Daoy (cell line): Measurements from ENCODE around the gene BMPER. TPM values are rescaled to one million over a fixed set of nuclear protein-coding genes. Genes with fewer than 3 reads are reported as not detected.

Experiments
- DNase-seq: peaks from one replicate; pipeline ENCODE4 v3.0.0-alpha.2; 2015; ENCODE audit warnings: low read depth
- total RNA-seq: library from RNA; depleted of rRNA; stranded (reverse); fragments of >200 nt; shearing (Covaris generic); gene quantifications from 2 replicates; pipeline ENCODE4 v1.2.3, GENCODE V29; 2014

The BMPER gene
- total RNA-seq, 1 experiment from 2014 or later, result 1.6 TPM

DNA sequence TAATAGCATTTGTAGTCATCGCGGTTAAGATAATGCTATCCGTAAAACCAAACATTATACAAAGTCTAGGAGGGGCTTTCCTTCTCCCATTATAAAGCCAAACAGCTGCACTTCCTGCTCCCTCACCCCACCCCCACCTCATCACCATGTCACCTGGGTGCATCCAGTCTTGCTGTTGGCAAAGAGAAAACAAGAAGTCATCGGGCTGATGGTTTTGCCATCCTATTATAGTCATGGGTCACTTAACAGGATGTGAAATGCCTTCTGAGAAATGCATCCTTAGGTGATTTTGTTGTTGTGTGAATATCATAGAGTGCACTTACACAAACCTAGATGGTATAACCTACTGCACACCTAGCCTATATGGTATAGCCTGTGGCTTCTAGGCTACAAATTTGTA, 157.0 kb downstream of the BMPER start:
- no peak for DNase-seq

DNA sequence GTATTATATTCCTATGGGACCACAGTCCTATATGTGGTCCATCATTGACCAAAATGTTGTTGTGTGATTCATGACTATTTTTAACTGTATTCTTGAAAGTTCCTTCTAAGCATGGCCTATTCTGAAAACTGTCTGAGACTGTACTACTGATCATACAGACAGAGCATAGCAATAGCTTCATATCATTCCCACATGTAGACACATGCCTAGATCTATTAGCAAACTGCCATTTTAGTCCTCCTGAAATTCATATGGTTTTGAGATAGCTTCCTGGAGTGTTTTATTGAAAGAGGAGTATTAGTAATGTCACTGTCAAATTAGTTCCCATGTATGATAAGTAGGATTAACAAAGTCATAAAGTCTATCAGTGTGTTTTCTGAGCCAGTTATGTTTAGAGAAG, 157.5 kb downstream of the BMPER start:
- DNase-seq, result no peak

DNA sequence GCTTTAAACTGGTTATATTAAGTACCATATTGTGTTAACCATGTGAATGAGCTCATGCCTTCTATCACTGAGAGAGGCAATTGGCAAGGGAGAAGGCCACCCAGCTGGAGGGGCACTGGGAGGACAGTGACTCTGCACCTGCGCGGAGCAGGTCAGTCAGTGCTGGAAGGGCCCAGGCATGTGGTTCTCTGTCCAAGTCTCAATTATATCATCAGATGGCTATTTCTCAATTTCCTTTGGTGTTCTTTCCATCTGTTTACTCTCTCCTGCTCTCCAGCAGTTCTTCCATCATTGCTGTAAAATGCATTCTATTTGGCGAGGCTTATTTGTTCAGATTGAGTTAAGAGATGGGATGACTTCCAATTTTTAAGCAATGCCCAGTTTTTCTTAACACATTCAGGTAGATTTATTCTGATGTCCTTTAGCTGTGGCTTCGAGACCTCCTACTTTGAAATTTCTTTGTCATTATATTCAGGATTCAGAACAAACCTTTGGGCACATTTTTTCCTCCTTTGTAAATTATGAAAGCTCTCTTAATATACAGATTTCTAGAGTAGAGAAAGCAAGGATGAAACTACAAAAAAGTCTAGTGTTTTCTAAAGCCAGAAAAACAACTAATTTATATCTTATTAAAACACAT, 159.3 kb downstream of the BMPER start:
- no peak for DNase-seq

DNA sequence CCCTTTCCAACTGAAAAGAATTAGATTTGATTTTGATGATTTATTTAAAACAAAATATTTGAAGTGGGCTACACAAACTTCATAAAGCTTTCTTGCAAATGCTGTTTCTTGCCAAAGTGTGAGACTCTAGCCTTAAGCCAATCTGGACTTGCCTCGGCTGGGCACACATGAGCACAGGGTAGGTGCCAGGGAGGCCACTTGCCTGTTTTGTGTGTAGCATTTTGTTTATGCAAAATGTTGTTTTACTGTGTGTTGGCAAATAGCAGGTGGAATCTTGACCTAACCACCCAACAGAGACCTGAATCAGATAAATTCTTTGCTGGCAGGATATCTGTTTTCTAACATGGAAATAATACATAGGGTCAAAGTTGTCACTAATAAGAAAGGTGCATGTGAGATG, 161.1 kb downstream of the BMPER start:
- no peak for DNase-seq

DNA sequence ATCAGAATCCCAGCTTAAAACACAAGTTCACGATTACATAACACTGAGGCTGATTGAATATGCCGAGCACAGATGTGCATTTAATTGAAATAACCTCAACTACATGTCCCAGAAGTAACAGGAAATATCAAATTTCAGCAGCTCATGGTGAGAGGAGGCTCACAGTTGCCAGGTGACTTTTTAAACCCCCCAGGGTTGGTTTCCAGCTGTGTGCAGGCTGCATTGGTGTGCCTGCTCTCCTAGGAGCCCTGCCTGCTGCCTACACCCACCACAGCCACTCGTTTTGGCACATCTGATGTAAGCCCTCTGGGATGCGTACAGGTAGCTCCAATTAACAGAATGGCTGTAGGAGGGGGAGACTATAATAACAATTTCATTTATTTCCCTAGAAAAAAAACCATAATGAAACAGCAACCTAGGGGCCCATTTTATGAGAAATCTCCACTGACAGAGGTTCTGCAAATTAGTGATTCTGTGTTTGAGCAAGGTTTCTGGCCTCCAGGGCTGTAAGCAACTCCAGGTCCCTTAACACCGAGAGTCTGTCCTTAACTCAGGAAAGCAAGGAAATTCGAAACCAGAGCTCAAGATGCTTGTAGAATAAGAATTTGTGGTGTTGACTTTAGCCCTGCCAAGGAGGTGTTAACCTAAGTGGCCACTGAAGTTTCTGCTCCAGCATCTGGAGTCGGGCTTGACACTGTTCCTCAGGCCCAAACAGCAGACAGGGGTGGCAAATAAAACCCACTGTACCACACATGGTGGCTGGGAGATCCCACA, 161.9 kb downstream of the BMPER start:
- DNase-seq, result peak; percentile 58

DNA sequence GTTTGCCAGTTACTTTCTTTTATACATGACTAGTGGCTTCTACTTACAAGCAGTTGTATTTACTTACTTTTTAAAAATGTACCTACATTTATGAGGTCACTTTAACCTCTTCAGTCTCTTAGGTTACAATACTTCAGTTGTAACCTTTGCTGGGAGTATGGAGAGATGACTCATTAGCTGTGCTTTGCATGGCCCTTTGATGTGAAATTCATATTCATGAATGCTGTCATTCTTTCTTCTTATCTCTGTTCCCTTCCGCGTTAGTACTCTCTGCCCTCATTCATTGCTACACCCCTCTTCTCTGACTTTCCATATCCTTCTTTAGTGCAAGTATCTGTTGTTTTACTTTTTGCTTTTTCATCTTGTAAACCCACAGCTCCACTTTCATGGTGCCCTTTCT, 164.3 kb downstream of the BMPER start:
- DNase-seq, result peak; percentile 66

DNA sequence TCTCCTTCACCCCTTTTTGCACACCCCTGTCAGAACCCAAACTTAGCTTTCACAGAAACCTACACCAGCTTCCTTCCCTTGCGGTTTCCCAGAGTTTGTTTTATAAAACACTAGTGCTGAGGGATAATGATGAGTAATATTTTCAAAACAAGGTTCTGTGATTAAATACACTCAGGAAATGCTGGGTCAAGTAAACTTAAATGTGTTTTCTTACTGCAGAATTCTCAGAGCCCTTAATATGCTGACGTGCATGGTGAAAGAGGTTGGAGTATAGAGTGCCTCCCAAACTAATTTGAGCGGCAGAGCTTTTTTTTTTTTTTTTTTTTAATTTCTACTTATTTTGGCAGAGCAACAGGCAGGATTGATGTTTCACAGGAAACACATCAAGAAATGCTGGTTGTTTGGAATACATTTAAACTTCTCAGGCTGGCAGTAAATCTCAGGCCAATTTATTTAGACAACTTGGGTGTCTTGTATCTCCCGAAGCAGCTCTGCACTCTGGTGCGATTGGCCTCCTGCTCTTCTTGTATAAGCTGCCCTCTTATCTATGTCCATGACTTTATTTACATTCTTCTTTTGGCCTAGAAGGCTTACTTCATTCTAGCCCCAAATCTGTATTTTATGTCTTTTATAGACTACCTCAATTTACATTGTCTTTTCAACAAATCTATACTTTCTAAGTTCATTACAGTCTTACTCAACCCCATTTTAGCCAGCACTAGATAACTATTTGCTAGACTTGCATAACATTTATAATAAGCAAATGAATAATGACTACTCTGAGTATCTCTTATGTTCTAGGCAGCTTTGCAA, 165.4 kb downstream of the BMPER start:
- peak; percentile 49 for DNase-seq

DNA sequence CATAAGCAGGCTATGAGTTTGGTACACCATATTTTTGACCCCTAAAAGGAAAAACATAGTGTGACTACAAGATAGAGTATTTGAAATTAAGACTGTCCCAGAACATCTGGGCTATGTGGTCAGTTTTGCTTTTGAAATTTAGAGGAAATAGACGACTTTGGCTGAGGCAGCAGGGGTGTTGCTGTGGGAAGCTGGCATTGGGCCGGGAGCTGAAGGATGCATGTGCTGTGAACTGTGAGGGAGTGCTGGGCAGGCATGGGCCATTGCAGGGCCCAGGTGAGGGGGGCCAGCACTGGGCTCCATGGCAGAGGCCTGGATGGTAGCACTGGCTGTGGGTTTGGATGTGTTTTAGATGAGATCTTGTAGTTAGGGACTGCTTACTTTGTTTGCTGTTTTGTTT, 168.3 kb downstream of the BMPER start:
- DNase-seq, result no peak

DNA sequence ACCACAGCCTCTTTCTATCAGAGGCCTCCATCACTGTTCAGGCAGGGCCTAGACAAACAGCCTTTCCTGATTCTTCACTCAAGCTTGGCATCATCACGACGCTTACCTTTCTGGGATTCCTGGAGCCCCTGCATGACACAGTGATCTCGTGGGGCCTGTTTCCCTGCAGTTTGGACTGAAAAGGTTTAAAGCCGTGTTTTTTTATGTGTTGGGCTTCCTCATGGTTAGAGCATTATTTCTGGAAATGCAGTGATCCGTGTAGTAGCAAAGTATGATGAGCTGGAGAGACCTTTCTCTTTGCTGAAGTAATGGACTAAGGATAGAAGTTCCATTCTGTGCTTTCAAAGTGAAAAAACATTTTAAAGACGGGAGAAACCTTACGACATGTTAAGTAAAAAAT, 169.1 kb downstream of the BMPER start:
- DNase-seq, result no peak

DNA sequence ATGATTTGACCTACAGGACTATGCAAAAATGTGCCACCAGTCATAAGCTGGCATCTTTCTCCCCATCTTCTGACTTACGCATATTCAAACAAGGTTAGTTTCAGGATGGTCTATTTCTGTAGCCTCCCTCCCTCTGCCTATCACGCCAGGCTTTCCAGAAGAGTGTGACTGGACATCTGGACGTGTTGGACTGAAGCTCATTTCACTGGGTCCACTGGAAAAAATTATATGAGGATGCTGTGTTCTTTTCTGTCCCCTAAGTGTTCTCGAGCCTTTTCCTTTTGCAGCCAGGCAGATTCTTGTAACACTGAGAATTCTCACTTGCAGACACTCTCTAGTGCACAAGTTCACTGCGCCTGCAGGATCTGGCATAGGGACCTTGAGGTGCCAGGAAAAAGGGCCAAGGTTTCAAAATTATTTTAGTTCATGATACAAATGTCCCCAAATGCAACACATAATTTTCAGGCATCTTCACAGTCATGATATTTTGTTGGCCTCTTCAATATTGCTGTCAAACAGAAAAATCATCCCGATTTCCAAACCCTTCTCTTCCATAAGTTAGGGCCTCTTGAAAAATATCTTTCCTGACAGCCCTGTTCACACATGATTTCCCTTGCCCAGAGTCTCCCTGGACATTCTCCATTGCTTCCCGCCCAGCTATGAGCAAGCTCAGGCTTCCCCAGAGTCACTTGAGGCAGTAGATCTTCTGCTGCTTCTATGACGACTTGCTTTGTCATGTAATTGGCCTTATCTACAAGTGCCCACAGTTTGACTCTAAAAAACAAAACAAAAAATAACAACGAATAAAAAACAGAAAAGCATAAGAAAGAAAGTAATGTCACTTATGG, 170.4 kb downstream of the BMPER start:
- peak; percentile 59 for DNase-seq

DNA sequence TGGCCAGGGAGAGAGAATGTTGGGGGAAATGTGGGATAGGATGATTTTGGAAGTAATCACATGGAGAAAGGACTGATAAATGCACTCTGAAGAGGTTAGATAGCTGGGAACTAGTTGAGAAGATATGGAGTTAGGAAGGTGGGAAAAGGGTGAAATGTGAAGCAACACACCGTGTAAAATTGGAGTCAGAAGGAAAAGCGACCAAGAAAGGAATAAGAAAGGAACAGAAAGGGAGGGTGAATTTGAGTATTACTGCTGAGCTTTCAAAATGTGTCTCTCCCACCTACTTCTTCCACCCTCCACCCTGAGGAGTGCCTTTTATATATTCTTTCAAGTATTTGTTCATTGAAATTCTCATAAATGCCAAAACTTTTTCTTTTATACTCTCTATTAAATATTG, 171.8 kb downstream of the BMPER start:
- DNase-seq, result no peak

DNA sequence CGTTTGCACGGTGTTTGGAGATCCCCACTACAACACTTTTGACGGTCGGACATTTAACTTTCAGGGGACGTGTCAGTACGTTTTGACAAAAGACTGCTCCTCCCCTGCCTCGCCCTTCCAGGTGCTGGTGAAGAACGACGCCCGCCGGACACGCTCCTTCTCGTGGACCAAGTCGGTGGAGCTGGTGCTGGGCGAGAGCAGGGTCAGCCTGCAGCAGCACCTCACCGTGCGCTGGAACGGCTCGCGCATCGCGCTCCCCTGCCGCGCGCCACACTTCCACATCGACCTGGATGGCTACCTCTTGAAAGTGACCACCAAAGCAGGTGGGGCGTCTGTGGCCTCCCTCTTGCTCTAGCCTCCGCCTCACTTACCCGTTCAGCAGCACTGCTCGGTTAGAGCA, 173.5 kb downstream of the BMPER start:
- no peak for DNase-seq

DNA sequence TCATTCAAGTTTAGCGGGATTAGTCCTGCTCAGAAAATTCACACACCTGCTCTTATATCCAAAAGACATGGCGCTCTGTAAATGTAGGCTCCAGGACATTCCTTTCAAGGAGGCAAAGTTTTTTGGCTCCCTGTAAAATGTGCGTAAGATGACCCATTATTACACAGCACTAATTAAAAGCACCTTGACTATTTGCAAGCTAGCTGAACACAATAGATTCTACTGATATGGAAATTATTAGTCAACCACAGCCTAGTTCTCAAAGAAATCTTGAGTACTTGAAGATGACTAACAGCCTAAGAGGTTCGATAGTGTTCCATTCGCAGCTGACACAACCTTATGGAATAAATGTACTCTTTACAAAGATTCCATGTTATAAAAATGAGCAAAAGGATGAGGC, 175.2 kb downstream of the BMPER start:
- DNase-seq, result no peak

DNA sequence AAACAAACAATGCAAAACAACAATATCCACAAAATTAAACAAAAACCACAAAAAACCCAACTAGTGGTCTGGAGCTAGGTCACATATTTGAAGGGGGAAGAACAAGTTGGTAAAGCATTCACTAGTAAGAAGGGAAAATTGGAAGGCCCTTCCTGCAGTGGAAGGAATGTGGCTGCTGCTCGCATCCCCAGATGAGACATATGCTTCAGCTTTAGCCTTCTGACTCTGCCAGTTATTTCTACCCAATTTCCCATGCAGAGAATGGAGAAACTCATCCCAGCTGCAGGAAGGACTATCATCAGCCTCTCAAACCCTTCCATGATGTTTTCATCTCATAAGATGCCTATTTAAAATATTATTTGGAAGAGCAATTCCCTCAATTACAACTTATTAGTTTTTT, 176.6 kb downstream of the BMPER start:
- DNase-seq, result no peak

DNA sequence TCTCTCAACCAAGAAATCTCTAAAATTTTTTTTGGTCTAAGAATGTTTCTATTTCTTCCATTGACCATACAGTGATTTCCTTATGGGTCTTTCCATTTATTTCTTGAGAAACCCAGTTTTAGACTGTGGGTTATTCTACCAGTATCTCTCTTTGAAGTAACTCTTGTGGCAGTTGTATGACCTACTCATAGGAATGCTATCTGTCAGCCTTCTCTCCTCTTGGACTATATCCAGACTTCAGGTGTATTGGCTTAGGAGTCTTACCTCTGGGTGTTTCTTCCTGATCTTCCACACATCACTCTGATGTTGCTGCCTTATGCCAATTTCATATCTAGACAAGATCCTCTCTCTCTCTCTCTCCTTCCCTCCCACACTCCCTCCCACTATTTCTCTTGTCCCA, 178.1 kb downstream of the BMPER start:
- DNase-seq, result no peak

DNA sequence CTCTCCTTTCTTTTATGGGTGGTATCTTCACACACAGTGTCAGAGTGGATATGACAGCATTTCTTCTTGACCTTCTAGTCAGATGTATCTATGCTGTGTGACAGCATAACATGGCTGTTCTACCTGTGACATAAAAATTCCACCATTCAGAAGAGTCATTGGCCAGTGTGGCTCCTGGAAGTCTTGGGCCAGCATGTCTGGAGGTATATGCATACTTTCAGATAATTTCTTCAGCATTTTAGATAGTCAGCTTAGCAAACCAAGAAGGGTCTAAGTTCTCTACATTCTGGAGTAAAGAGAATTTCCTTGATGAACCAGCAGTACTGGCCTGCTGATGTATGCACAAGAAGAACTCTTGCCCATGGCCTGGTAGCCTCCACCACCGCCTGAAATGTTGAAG, 179.3 kb downstream of the BMPER start:
- DNase-seq, result no peak

DNA sequence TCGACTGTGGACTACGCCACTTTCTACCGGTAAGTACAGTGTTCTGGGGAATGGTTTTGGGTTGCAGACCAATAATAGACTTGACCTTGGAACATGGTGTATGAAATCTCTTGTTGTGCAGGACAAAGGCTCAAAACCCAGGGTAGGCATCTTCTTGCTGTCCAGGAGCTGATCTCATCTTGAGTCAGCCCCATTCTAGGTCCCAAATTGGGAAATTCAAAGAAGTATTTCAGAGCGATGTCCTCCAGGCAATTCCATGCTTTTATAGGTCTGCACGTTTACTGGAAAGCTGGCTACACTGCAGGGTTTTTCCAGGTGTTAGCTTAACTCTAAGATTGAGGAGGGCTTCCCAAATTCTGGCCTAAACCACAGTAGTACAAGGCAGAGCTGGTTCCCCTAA, 180.7 kb downstream of the BMPER start:
- no peak for DNase-seq

DNA sequence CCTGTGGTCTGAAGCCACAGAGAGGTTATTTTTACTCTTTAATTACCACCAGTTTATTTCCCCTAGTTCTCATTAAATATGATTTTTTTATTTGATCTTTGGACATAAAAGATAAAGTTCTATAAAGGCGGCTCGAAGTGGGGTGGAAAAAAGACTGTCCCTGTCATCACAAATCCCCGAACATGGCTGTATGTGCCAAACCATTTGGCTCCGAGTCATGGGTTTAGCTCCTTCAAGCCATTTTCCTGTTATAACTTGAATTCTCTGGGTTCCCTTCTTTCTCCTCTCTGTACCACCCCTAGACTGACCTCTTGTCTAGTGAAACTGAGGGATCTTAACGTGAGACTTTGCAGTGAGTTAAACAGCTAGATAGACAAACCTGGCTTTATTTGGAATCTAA, 181.6 kb downstream of the BMPER start:
- no peak for DNase-seq

DNA sequence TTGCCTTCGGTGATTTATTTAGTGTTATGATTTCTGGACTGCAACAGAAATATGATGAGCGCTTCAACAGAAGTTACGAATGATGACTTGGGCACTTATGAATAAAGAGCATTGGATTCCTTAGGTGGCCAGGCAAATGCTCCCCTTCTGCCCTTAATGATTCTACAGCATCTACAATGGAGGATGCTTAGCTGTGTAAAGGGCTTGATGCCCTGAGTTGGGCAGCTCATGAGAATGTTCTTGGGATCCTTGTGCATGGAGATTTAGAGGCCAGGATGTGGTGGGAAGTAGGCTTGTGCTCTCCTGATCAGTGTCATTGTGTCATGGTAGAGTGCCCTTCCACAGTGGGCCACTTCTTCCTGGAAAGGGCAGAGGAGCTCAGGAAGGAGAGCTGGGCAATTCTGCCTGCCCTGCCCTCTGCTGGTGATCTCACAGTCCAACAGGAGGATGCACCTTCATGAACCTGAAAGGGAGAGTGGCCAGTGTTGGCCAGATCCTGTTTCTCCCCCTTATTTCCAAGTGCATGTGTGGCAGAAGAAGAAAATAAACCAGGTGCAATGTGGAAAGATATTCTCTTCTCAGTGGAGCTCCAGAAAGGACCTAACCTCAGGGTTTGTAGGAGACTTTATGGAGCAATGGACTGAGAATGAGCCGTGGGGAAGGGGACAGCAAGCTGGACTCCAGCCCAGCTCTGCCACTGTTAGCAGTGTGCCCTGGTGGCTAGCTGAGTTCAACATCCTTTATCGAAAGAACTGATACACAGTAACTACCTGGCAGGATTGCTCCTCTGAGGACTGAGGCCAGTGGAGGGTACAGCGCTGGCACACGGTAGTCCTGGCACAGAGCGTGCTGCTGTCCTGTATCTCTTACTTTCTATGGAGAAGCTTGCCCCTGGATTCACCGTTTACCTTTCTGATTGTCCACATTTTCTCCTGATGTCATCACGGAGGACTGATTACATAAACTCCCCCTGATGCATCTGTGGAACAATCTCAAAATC, 182.9 kb downstream of the BMPER start:
- DNase-seq, result peak; percentile 70

DNA sequence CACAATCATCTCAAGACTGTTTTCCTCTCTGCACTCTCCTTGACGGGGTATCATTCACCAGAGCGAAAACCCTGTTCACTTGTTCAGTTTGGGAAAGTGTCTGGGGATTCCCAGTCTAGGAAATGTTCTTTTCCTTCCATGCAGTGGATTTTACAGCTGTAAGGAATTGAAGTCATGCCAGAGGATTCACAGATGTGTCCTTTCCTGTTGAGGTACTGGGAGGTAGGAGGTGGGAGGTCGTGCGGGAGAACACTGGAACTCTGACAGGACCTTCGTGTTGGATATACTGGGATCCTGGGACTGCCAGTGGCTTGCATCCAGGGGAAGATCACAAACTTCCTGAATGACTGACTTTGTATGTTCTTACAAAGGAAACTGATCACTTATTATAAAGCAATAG, 185.5 kb downstream of the BMPER start:
- DNase-seq, result no peak
